PC-9 (cell line): Measurements from ENCODE around the gene SURF4.

ENCODE experiments used
- EZH2 ChIP-seq: fragments of 200-600 bp; sonication (generic); IDR thresholded peaks from 2 replicates; pipeline ENCODE4 v1.8.0; 2017; ENCODE audit warnings: antibody characterized with exemption, low read depth
- TF ChIP-seq, protein P1 (sequence below): fragments of 200-600 bp; sonication (generic); conservative IDR thresholded peaks from 2 replicates; pipeline ENCODE4 v1.6.1; 2017; ENCODE audit warnings: mixed run types, antibody characterized with exemption, mild to moderate bottlenecking, moderate library complexity

DNA sequence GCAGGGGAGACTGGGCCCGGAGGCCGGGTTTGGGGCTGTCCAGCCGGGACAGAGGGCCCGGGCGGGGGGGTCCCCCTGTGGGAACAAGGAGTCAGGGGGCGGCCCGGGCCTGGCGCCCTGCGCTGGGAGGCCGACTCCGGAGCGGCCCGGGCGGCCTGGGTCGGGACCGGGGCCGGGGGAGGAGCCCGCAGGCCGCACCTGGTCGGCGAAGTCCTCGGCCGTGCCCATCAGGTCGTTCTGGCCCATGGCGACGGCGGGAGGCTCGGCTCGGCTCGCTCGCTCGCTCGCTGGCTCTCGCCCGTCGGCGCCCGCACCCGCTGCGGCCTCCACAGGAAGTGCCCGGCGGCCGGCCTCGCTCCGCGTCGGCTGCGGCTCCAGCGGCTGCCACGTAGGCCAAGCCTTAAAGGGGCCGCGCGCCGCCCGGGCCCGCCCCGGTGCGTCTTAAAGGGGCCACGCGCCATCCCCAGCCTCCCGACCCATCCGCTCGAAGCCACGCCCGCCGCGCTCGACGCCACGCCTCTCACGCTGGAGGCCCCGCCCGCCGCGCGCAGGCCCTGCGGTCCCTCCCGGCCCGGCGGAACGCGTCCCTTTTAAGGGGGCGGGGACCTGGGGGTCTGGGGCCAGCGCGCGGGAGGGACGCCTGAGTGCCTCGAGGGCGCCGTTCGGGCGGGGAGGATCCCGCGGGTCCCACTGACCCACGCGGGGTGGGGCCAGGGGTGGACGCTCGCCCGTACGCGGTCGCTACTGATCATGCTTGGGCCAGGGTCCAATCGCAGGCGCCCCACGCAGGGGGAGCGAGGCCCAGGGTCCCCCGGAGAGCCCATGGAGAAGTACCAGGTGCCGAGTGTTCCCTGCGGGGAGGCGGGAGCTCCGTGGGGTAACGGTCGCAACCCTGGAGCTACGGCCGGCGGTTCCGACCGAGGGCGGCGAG lies at the start of gene SURF4, which contains the start of gene STKLD1:
- TF ChIP-seq, protein P1, sequence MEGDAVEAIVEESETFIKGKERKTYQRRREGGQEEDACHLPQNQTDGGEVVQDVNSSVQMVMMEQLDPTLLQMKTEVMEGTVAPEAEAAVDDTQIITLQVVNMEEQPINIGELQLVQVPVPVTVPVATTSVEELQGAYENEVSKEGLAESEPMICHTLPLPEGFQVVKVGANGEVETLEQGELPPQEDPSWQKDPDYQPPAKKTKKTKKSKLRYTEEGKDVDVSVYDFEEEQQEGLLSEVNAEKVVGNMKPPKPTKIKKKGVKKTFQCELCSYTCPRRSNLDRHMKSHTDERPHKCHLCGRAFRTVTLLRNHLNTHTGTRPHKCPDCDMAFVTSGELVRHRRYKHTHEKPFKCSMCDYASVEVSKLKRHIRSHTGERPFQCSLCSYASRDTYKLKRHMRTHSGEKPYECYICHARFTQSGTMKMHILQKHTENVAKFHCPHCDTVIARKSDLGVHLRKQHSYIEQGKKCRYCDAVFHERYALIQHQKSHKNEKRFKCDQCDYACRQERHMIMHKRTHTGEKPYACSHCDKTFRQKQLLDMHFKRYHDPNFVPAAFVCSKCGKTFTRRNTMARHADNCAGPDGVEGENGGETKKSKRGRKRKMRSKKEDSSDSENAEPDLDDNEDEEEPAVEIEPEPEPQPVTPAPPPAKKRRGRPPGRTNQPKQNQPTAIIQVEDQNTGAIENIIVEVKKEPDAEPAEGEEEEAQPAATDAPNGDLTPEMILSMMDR, result no peak
- no peak for TF ChIP-seq EZH2
